ENCODE data around the gene RBM47. TPM values are rescaled to one million over a fixed set of nuclear protein-coding genes. Genes with fewer than 3 reads are reported as not detected.

RBM47 gene
- total RNA-seq, 1 donor from 2014 or later = 61.1 TPM

GRCh38 chr4:40480291-40480690 lies 149.4 kb downstream of the RBM47 start:
- no peaks in the 10 kb centered on the region for H3K9me3 ChIP-seq
- no peaks in the 10 kb centered on the region for H3K36me3 ChIP-seq
- DNase-seq (ENCODE audit: extremely low spot score in 2 of 2) = no peak
- intact Hi-C loops (cut with DNase I) = no loop called here
- H3K27ac ChIP-seq = no peak overlapping the region
- no peaks in the 10 kb centered on the region for H3K27me3 ChIP-seq
- no peaks in the 10 kb centered on the region for H3K4me1 ChIP-seq
- no peak overlapping the region for H3K4me3 ChIP-seq
- TF ChIP-seq, protein P1, sequence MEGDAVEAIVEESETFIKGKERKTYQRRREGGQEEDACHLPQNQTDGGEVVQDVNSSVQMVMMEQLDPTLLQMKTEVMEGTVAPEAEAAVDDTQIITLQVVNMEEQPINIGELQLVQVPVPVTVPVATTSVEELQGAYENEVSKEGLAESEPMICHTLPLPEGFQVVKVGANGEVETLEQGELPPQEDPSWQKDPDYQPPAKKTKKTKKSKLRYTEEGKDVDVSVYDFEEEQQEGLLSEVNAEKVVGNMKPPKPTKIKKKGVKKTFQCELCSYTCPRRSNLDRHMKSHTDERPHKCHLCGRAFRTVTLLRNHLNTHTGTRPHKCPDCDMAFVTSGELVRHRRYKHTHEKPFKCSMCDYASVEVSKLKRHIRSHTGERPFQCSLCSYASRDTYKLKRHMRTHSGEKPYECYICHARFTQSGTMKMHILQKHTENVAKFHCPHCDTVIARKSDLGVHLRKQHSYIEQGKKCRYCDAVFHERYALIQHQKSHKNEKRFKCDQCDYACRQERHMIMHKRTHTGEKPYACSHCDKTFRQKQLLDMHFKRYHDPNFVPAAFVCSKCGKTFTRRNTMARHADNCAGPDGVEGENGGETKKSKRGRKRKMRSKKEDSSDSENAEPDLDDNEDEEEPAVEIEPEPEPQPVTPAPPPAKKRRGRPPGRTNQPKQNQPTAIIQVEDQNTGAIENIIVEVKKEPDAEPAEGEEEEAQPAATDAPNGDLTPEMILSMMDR (IDR thresholded peaks at IDR 0.05) = no peak
- TF ChIP-seq POLR2AphosphoS5 (IDR thresholded peaks at IDR 0.05; ENCODE audit: insufficient read depth in 1 of 2, low read depth in 1 of 2) = no peak
- TF ChIP-seq POLR2A (IDR thresholded peaks at IDR 0.05) = no peak

GRCh38 chr4:40479378-40479777 lies 150.3 kb downstream of the RBM47 start:
- no peak overlapping the region for H3K27ac ChIP-seq
- DNase-seq (ENCODE audit: extremely low spot score in 2 of 2) = no peak
- TF ChIP-seq POLR2A (IDR thresholded peaks at IDR 0.05) (no peak), POLR2AphosphoS5 (IDR thresholded peaks at IDR 0.05; ENCODE audit: insufficient read depth in 1 of 2, low read depth in 1 of 2) (no peak)
- TF ChIP-seq, protein P1 (IDR thresholded peaks at IDR 0.05) = no peak
- H3K27me3 ChIP-seq = no peaks in the 10 kb centered on the region
- no peaks in the 10 kb centered on the region for H3K4me1 ChIP-seq
- no peaks in the 10 kb centered on the region for H3K36me3 ChIP-seq
- no peaks in the 10 kb centered on the region for H3K9me3 ChIP-seq
- no peak overlapping the region for H3K4me3 ChIP-seq
- intact Hi-C loops (cut with DNase I) = no loop called here

- Histone ChIP-seq H3K9me3 (no peaks in the 10 kb centered on the region), H3K27ac (no peak overlapping the region), H3K4me1 (no peaks in the 10 kb centered on the region), H3K36me3 (no peaks in the 10 kb centered on the region), H3K27me3 (no peaks in the 10 kb centered on the region), H3K4me3 (no peak overlapping the region)
- intact Hi-C loops (cut with DNase I) = no loop called here
- TF ChIP-seq POLR2AphosphoS5 (IDR thresholded peaks at IDR 0.05; ENCODE audit: insufficient read depth in 1 of 2, low read depth in 1 of 2) (no peak), POLR2A (IDR thresholded peaks at IDR 0.05) (no peak)
- TF ChIP-seq, protein P1 (IDR thresholded peaks at IDR 0.05) = no peak
- no peak for DNase-seq (ENCODE audit: extremely low spot score in 2 of 2)
Measured at GRCh38 chr4:40475609-40476008, 154.1 kb downstream of the RBM47 start.

GRCh38 chr4:40473578-40474388 lies 155.9 kb downstream of the RBM47 start:
- H3K27ac ChIP-seq = no peak overlapping the region
- H3K4me3 ChIP-seq = no peak overlapping the region
- H3K36me3 ChIP-seq = no peaks in the 10 kb centered on the region
- no peaks in the 10 kb centered on the region for H3K9me3 ChIP-seq
- TF ChIP-seq, protein P1 (IDR thresholded peaks at IDR 0.05) = no peak
- no peak for TF ChIP-seq POLR2AphosphoS5 (IDR thresholded peaks at IDR 0.05; ENCODE audit: insufficient read depth in 1 of 2, low read depth in 1 of 2)
- TF ChIP-seq POLR2A (IDR thresholded peaks at IDR 0.05) = no peak
- H3K4me1 ChIP-seq = no peaks in the 10 kb centered on the region
- DNase-seq (ENCODE audit: extremely low spot score in 2 of 2) = no peak
- H3K27me3 ChIP-seq = no peaks in the 10 kb centered on the region
- intact Hi-C loops (cut with DNase I) = no loop called here

GRCh38 chr4:40471923-40472322 lies 157.7 kb downstream of the RBM47 start:
- Histone ChIP-seq H3K4me3 (no peak overlapping the region), H3K27me3 (no peaks in the 10 kb centered on the region), H3K36me3 (no peaks in the 10 kb centered on the region), H3K27ac (no peak overlapping the region), H3K9me3 (no peaks in the 10 kb centered on the region), H3K4me1 (no peaks in the 10 kb centered on the region)
- no peak for TF ChIP-seq POLR2A (IDR thresholded peaks at IDR 0.05)
- TF ChIP-seq POLR2AphosphoS5 (IDR thresholded peaks at IDR 0.05; ENCODE audit: insufficient read depth in 1 of 2, low read depth in 1 of 2) = no peak
- TF ChIP-seq, protein P1 (IDR thresholded peaks at IDR 0.05) = no peak
- DNase-seq (ENCODE audit: extremely low spot score in 2 of 2) = no peak
- intact Hi-C loops (cut with DNase I) = no loop called here

Measured in vagina (tissue), 2 donors.